ENCODE measurements around the gene CDC34.
A peak's percentile ranks its signal among the peaks of the same experiment; 100 is the strongest.

CDC34 gene

GRCh38 chr19:531753-532560, at the start of gene CDC34:
CDC34 (plus strand) TSS chr19:531760; CDS start chr19:531932, 172 bp downstream.
- Histone ChIP-seq H3K27ac (ENCODE audit: low read depth, low read length) (peak within 1 kb of the TSS; percentile 68), H2AFZ (ENCODE audit: low read depth, low read length, severe bottlenecking) (peak within 1 kb of the TSS; percentile 92), H3K79me2 (ENCODE audit: insufficient read depth, low read length) (peaks cover 25% of the 10 kb centered on the region), H3K9ac (ENCODE audit: low read length) (peak within 1 kb of the TSS; percentile 89), H4K20me1 (ENCODE audit: low read depth, low read length) (no peaks in the 10 kb centered on the region), H3K9me2 (replicated peaks; ENCODE audit: insufficient read depth, low read length) (no peaks in the 10 kb centered on the region), H3K9me3 (ENCODE audit: insufficient read depth, low read length) (no peaks in the 10 kb centered on the region), H3F3A (ENCODE audit: insufficient read depth) (no peaks in the 10 kb centered on the region), H3K4me2 (ENCODE audit: low read depth, low read length, poor library complexity, severe bottlenecking) (peak within 1 kb of the TSS; percentile 82), H3K4me3 (ENCODE audit: insufficient read depth, low read length, poor library complexity, severe bottlenecking) (peak within 1 kb of the TSS; percentile 89), H3K36me3 (ENCODE audit: low read length) (no peaks in the 10 kb centered on the region), H3K27me3 (ENCODE audit: low read length) (no peaks in the 10 kb centered on the region)
- TF ChIP-seq CTCF (IDR thresholded peaks at IDR 0.05; ENCODE audit: insufficient read depth, low read length, poor library complexity, severe bottlenecking) = no peak
- no peak for TF ChIP-seq EZH2phosphoT487 (conservative IDR thresholded peaks at IDR 0.05; ENCODE audit: low read length)

- Histone ChIP-seq H3K9ac (ENCODE audit: low read length) (no peak overlapping the region), H3F3A (ENCODE audit: insufficient read depth) (peaks cover 11% of the 10 kb centered on the region), H3K9me2 (replicated peaks; ENCODE audit: insufficient read depth, low read length) (no peaks in the 10 kb centered on the region), H3K9me3 (ENCODE audit: insufficient read depth, low read length) (peaks cover 16% of the 10 kb centered on the region; the same call in 1 of the 2 replicates), H3K36me3 (ENCODE audit: low read length) (no peaks in the 10 kb centered on the region), H3K4me2 (ENCODE audit: low read depth, low read length, poor library complexity, severe bottlenecking) (no peak overlapping the region), H3K4me3 (ENCODE audit: insufficient read depth, low read length, poor library complexity, severe bottlenecking) (no peak overlapping the region), H2AFZ (ENCODE audit: low read depth, low read length, severe bottlenecking) (no peak overlapping the region), H3K27me3 (ENCODE audit: low read length) (no peaks in the 10 kb centered on the region), H3K27ac (ENCODE audit: low read depth, low read length) (no peak overlapping the region), H3K79me2 (ENCODE audit: insufficient read depth, low read length) (no peaks in the 10 kb centered on the region), H4K20me1 (ENCODE audit: low read depth, low read length) (no peaks in the 10 kb centered on the region)
- TF ChIP-seq CTCF (IDR thresholded peaks at IDR 0.05; ENCODE audit: insufficient read depth, low read length, poor library complexity, severe bottlenecking) = no peak
- TF ChIP-seq EZH2phosphoT487 (conservative IDR thresholded peaks at IDR 0.05; ENCODE audit: low read length) = no peak
Observed at GRCh38 chr19:482186-483041, 49.1 kb upstream of the CDC34 start.

GRCh38 chr19:483332-484072, 48.1 kb upstream of the CDC34 start:
- H3K27ac ChIP-seq (ENCODE audit: low read depth, low read length) = no peak overlapping the region
- no peaks in the 10 kb centered on the region for H3K36me3 ChIP-seq (ENCODE audit: low read length)
- no peak overlapping the region for H3K4me3 ChIP-seq (ENCODE audit: insufficient read depth, low read length, poor library complexity, severe bottlenecking)
- no peaks in the 10 kb centered on the region for H3K27me3 ChIP-seq (ENCODE audit: low read length)
- no peaks in the 10 kb centered on the region for H3K79me2 ChIP-seq (ENCODE audit: insufficient read depth, low read length)
- no peak overlapping the region for H3K9ac ChIP-seq (ENCODE audit: low read length)
- H3K9me2 ChIP-seq (replicated peaks; ENCODE audit: insufficient read depth, low read length) = no peaks in the 10 kb centered on the region
- TF ChIP-seq CTCF (IDR thresholded peaks at IDR 0.05; ENCODE audit: insufficient read depth, low read length, poor library complexity, severe bottlenecking) (no peak), EZH2phosphoT487 (conservative IDR thresholded peaks at IDR 0.05; ENCODE audit: low read length) (no peak)
- peaks cover 16% of the 10 kb centered on the region; the same call in 1 of the 2 replicates for H3K9me3 ChIP-seq (ENCODE audit: insufficient read depth, low read length)
- H3F3A ChIP-seq (ENCODE audit: insufficient read depth) = peaks cover 11% of the 10 kb centered on the region
- H3K4me2 ChIP-seq (ENCODE audit: low read depth, low read length, poor library complexity, severe bottlenecking) = no peak overlapping the region
- H2AFZ ChIP-seq (ENCODE audit: low read depth, low read length, severe bottlenecking) = no peak overlapping the region
- H4K20me1 ChIP-seq (ENCODE audit: low read depth, low read length) = no peaks in the 10 kb centered on the region
